Measurements from ENCODE around the gene CD9.

- TF ChIP-seq CTCF (IDR thresholded peaks at IDR 0.05; ENCODE audit: control extremely low read depth in 1 of 3, insufficient read depth in 1 of 3, low read depth in 1 of 3, low read length in 3 of 3): no peak
- TF ChIP-seq POLR2AphosphoS5 (IDR thresholded peaks at IDR 0.05; ENCODE audit: low read depth, low read length): no peak
- TF ChIP-seq MAX (IDR thresholded peaks at IDR 0.05): peak; percentile 83
- TF ChIP-seq HDAC2 (IDR thresholded peaks at IDR 0.05; ENCODE audit: borderline replicate concordance in 1 of 2, low read depth in 2 of 2, low read length in 2 of 2): no peak
- TF ChIP-seq YY1 (IDR thresholded peaks at IDR 0.05; ENCODE audit: low read depth, low read length): no peak
- TF ChIP-seq BCL11A (IDR thresholded peaks at IDR 0.05; ENCODE audit: low read depth in 2 of 2, low read length in 2 of 2): no peak
- TF ChIP-seq KDM1A (IDR thresholded peaks at IDR 0.05; ENCODE audit: borderline replicate concordance, low read length): no peak
Observed at GRCh38 chr12:6199531-6200255, 507 bp upstream of the CD9 start.

All from H1 (cell line).